ENCODE results near the gene ADARB1. TPM values are rescaled to one million over a fixed set of nuclear protein-coding genes. Genes with fewer than 3 reads are reported as not detected.

The ADARB1 gene
- total RNA-seq, 1 experiment from 2014 or later, result 12.1 TPM

GRCh38 chr21:45253180-45253579, 178.8 kb downstream of the ADARB1 start:
- BruUV-seq (replicated peaks), result no TSS peak
- Histone ChIP-seq H3K27me3 (ENCODE audit: insufficient read depth, low read depth) (peaks cover 8% of the 10 kb centered on the region; the same call in 1 of the 2 replicates), H3K27ac (no peak overlapping the region), H3K79me2 (ENCODE audit: low read depth) (no peaks in the 10 kb centered on the region), H3F3A (ENCODE audit: insufficient read depth, low read depth) (no peaks in the 10 kb centered on the region), H2AFZ (no peak overlapping the region), H3K4me2 (no peak overlapping the region), H3K9me2 (ENCODE audit: insufficient read depth) (no peaks in the 10 kb centered on the region), H4K20me1 (ENCODE audit: insufficient read depth) (no peaks in the 10 kb centered on the region; the same call in 1 of the 2 replicates), H3K4me1 (replicated peaks; ENCODE audit: insufficient read depth) (no peaks in the 10 kb centered on the region), H3K4me3 (no peak overlapping the region), H3K36me3 (ENCODE audit: low read depth) (no peaks in the 10 kb centered on the region), H3K9me3 (ENCODE audit: insufficient read depth, low read depth) (no peaks in the 10 kb centered on the region)
- DNase-seq, result no peak
- no peak for TF ChIP-seq EZH2 (IDR thresholded peaks at IDR 0.05; ENCODE audit: low read depth)
- no peak for TF ChIP-seq CTCF (conservative IDR thresholded peaks at IDR 0.05)
- CTCF ChIA-PET, result no interaction called here
- POLR2A ChIA-PET (ENCODE audit: unreplicated experiment), result no interaction called here
- intact Hi-C loops (cut with micrococcal nuclease; ENCODE audit: unreplicated experiment), result no loop called here

- POLR2A ChIA-PET (ENCODE audit: unreplicated experiment), result no interaction called here
- no peaks in the 10 kb centered on the region; the same call in 1 of the 2 replicates for H4K20me1 ChIP-seq (ENCODE audit: insufficient read depth)
- no peaks in the 10 kb centered on the region for H3K9me2 ChIP-seq (ENCODE audit: insufficient read depth)
- no peaks in the 10 kb centered on the region for H3K9me3 ChIP-seq (ENCODE audit: insufficient read depth, low read depth)
- no peak overlapping the region for H3K27ac ChIP-seq
- no TSS peak for BruUV-seq (replicated peaks)
- H3K4me3 ChIP-seq, result no peak overlapping the region
- DNase-seq, result no peak
- peaks cover 4% of the 10 kb centered on the region; the same call in 1 of the 2 replicates for H3K27me3 ChIP-seq (ENCODE audit: insufficient read depth, low read depth)
- H2AFZ ChIP-seq, result no peak overlapping the region
- no peaks in the 10 kb centered on the region for H3K36me3 ChIP-seq (ENCODE audit: low read depth)
- TF ChIP-seq CTCF (conservative IDR thresholded peaks at IDR 0.05) (no peak), EZH2 (IDR thresholded peaks at IDR 0.05; ENCODE audit: low read depth) (no peak)
- H3K79me2 ChIP-seq (ENCODE audit: low read depth), result no peaks in the 10 kb centered on the region
- no peaks in the 10 kb centered on the region for H3F3A ChIP-seq (ENCODE audit: insufficient read depth, low read depth)
- no peaks in the 10 kb centered on the region for H3K4me1 ChIP-seq (replicated peaks; ENCODE audit: insufficient read depth)
- CTCF ChIA-PET, result no interaction called here
- no peak overlapping the region for H3K4me2 ChIP-seq
- intact Hi-C loops (cut with micrococcal nuclease; ENCODE audit: unreplicated experiment), result no loop called here
Measured at GRCh38 chr21:45253633-45254459, 179.5 kb downstream of the ADARB1 start.

GRCh38 chr21:45254460-45254930, 180.1 kb downstream of the ADARB1 start:
- ChIA-PET POLR2A (ENCODE audit: unreplicated experiment) (no interaction called here), CTCF (interaction anchor here (0.6 kb wide), 1 partner anchor 468 kb away, joined by 9 read pairs; no protein-coding TSS in a partner anchor)
- H3K27ac ChIP-seq, result no peak overlapping the region
- no peaks in the 10 kb centered on the region for H3K9me3 ChIP-seq (ENCODE audit: insufficient read depth, low read depth)
- DNase-seq, result no peak
- no peaks in the 10 kb centered on the region for H3K4me1 ChIP-seq (replicated peaks; ENCODE audit: insufficient read depth)
- no peaks in the 10 kb centered on the region for H3K79me2 ChIP-seq (ENCODE audit: low read depth)
- H3K36me3 ChIP-seq (ENCODE audit: low read depth), result no peaks in the 10 kb centered on the region
- H3K27me3 ChIP-seq (ENCODE audit: insufficient read depth, low read depth), result peaks cover 4% of the 10 kb centered on the region; the same call in 1 of the 2 replicates
- H4K20me1 ChIP-seq (ENCODE audit: insufficient read depth), result no peaks in the 10 kb centered on the region; the same call in 1 of the 2 replicates
- no peak overlapping the region for H3K4me2 ChIP-seq
- TF ChIP-seq CTCF (conservative IDR thresholded peaks at IDR 0.05), result no peak
- no peak for TF ChIP-seq EZH2 (IDR thresholded peaks at IDR 0.05; ENCODE audit: low read depth)
- H2AFZ ChIP-seq, result no peak overlapping the region
- H3K4me3 ChIP-seq, result no peak overlapping the region
- no peaks in the 10 kb centered on the region for H3K9me2 ChIP-seq (ENCODE audit: insufficient read depth)
- intact Hi-C loops (cut with micrococcal nuclease; ENCODE audit: unreplicated experiment), result no loop called here
- BruUV-seq (replicated peaks), result no TSS peak
- no peaks in the 10 kb centered on the region for H3F3A ChIP-seq (ENCODE audit: insufficient read depth, low read depth)
